Left lung (tissue), 8 donors: Measurements from ENCODE around the gene PCDHA8. TPM values are rescaled to one million over a fixed set of nuclear protein-coding genes. Genes with fewer than 3 reads are reported as not detected.

Experiments
- polyA plus RNA-seq, 6 donors: library from polyadenylated mRNA; unstranded; fragments of 120-200 nt; gene quantifications; one replicate each; pipeline ENCODE4 v1.2.1, GENCODE V29; 2013; ENCODE audit not compliant: insufficient read length in 6 of 6
- total RNA-seq, 2 donors: library from RNA; stranded (reverse); fragmentation: NEBNext Ultra II Directional; extraction: Animal tissue kit (Norgen Biotek cat#: 25700); gene quantifications; one replicate each; pipeline ENCODE4 v1.2.1, GENCODE V29; 2021
- donor health status: DM: no; HTN: yes; CAD: no.
- donor health status: DM: no; HTN: no; CAD: no.

The PCDHA8 gene
- total and polyA plus RNA-seq, 8 donors, result 0.05 to 0.21 (median 0.13) TPM; not detected in 1

Other genes starting within 250 kb of the PCDHA8 start
- gene CD14, start 208.0 kb upstream of the PCDHA8 start, total RNA-seq, result 100 to 1,000 TPM in 1 of 2 donors, 10 to 100 TPM in 1; 76.8 to 252 TPM
- 10 to 100 TPM; 11.1 to 21.1 (median 18.8) TPM for gene CD14, start 208.0 kb upstream of the PCDHA8 start, polyA plus RNA-seq
- 10 to 100 TPM in 1 of 2 donors, 1 to 10 TPM in 1; 7.6 to 12.8 TPM for gene TMCO6, start 201.7 kb upstream of the PCDHA8 start, total RNA-seq
- gene TMCO6, start 201.7 kb upstream of the PCDHA8 start, polyA plus RNA-seq, result 10 to 100 TPM; 18.7 to 23.1 (median 19.7) TPM
- 10 to 100 TPM; 50.2 to 62.8 TPM for gene NDUFA2, start 193.6 kb upstream of the PCDHA8 start, total RNA-seq
- gene NDUFA2, start 193.6 kb upstream of the PCDHA8 start, polyA plus RNA-seq, result 10 to 100 TPM; 56.3 to 68.2 (median 64.1) TPM
- 10 to 100 TPM; 53.9 to 58.5 TPM for gene IK, start 193.4 kb upstream of the PCDHA8 start, total RNA-seq
- 100 to 1,000 TPM; 131 to 178 (median 164) TPM for gene IK, start 193.4 kb upstream of the PCDHA8 start, polyA plus RNA-seq
- 10 to 100 TPM; 21.0 to 26.5 TPM for gene WDR55, start 176.3 kb upstream of the PCDHA8 start, total RNA-seq
- gene WDR55, start 176.3 kb upstream of the PCDHA8 start, polyA plus RNA-seq, result 10 to 100 TPM; 17.8 to 24.0 (median 20.7) TPM
- gene DND1, start 167.6 kb upstream of the PCDHA8 start, total RNA-seq, result under 1 TPM; 0.41 to 0.71 TPM
- 1 to 10 TPM in 2 of 6 donors, under 1 TPM in 2, not detected in 2; 0.36 to 1.3 (median 0.80) TPM for gene DND1, start 167.6 kb upstream of the PCDHA8 start, polyA plus RNA-seq
- gene HARS1, start 149.8 kb upstream of the PCDHA8 start, total RNA-seq, result 10 to 100 TPM; 36.2 to 50.4 TPM
- gene HARS1, start 149.8 kb upstream of the PCDHA8 start, polyA plus RNA-seq, result 10 to 100 TPM; 70.5 to 82.8 (median 74.3) TPM
- gene HARS2, start 149.7 kb upstream of the PCDHA8 start, total RNA-seq, result 10 to 100 TPM; 23.4 to 25.2 TPM
- gene HARS2, start 149.7 kb upstream of the PCDHA8 start, polyA plus RNA-seq, result 10 to 100 TPM; 46.4 to 57.4 (median 51.2) TPM
- 10 to 100 TPM; 40.6 to 43.8 TPM for gene ZMAT2, start 140.7 kb upstream of the PCDHA8 start, total RNA-seq
- 100 to 1,000 TPM in 5 of 6 donors, 10 to 100 TPM in 1; 97.8 to 133 (median 118) TPM for gene ZMAT2, start 140.7 kb upstream of the PCDHA8 start, polyA plus RNA-seq
- gene PCDHA1, start 55.0 kb upstream of the PCDHA8 start, total RNA-seq, result not detected
- under 1 TPM in 4 of 6 donors, not detected in 2; 0.06 to 0.14 (median 0.11) TPM for gene PCDHA1, start 55.0 kb upstream of the PCDHA8 start, polyA plus RNA-seq
- under 1 TPM; 0.18 to 0.52 TPM for gene PCDHA2, start 46.3 kb upstream of the PCDHA8 start, total RNA-seq
- gene PCDHA2, start 46.3 kb upstream of the PCDHA8 start, polyA plus RNA-seq, result under 1 TPM; 0.15 to 0.46 (median 0.35) TPM
- under 1 TPM; 0.50 to 0.73 TPM for gene PCDHA3, start 40.1 kb upstream of the PCDHA8 start, total RNA-seq
- gene PCDHA3, start 40.1 kb upstream of the PCDHA8 start, polyA plus RNA-seq, result under 1 TPM; 0.21 to 0.46 (median 0.40) TPM
- under 1 TPM; 0.65 to 0.79 TPM for gene PCDHA4, start 34.1 kb upstream of the PCDHA8 start, total RNA-seq
- gene PCDHA4, start 34.1 kb upstream of the PCDHA8 start, polyA plus RNA-seq, result under 1 TPM; 0.20 to 0.70 (median 0.46) TPM
- under 1 TPM; 0.37 to 0.64 TPM for gene PCDHA5, start 19.6 kb upstream of the PCDHA8 start, total RNA-seq
- gene PCDHA5, start 19.6 kb upstream of the PCDHA8 start, polyA plus RNA-seq, result under 1 TPM; 0.06 to 0.17 (median 0.08) TPM
- 1 to 10 TPM in 1 of 2 donors, under 1 TPM in 1; 0.76 to 1.8 TPM for gene PCDHA6, start 13.2 kb upstream of the PCDHA8 start, total RNA-seq
- under 1 TPM; 0.34 to 0.90 (median 0.46) TPM for gene PCDHA6, start 13.2 kb upstream of the PCDHA8 start, polyA plus RNA-seq
- gene PCDHA7, start 6.9 kb upstream of the PCDHA8 start, total RNA-seq, result under 1 TPM; 0.52 to 0.87 TPM
- under 1 TPM; 0.10 to 0.66 (median 0.49) TPM for gene PCDHA7, start 6.9 kb upstream of the PCDHA8 start, polyA plus RNA-seq
- under 1 TPM in 1 of 2 donors, not detected in 1; 0.20 TPM for gene PCDHA9, start 7.2 kb downstream of the PCDHA8 start, total RNA-seq
- under 1 TPM; 0.03 to 0.11 (median 0.06) TPM for gene PCDHA9, start 7.2 kb downstream of the PCDHA8 start, polyA plus RNA-seq
- 1 to 10 TPM in 1 of 2 donors, under 1 TPM in 1; 0.47 to 1.7 TPM for gene PCDHA10, start 14.7 kb downstream of the PCDHA8 start, total RNA-seq
- gene PCDHA10, start 14.7 kb downstream of the PCDHA8 start, polyA plus RNA-seq, result under 1 TPM; 0.14 to 0.65 (median 0.39) TPM
- 1 to 10 TPM; 1.4 to 1.5 TPM for gene PCDHA11, start 27.8 kb downstream of the PCDHA8 start, total RNA-seq
- gene PCDHA11, start 27.8 kb downstream of the PCDHA8 start, polyA plus RNA-seq, result under 1 TPM; 0.15 to 0.53 (median 0.27) TPM
- gene PCDHA12, start 34.1 kb downstream of the PCDHA8 start, total RNA-seq, result 1 to 10 TPM; 3.6 to 7.4 TPM
- under 1 TPM in 5 of 6 donors, not detected in 1; 0.03 to 0.09 (median 0.06) TPM for gene PCDHA12, start 34.1 kb downstream of the PCDHA8 start, polyA plus RNA-seq
- gene PCDHA13, start 40.9 kb downstream of the PCDHA8 start, total RNA-seq, result 1 to 10 TPM; 1.5 to 1.7 TPM
- gene PCDHA13, start 40.9 kb downstream of the PCDHA8 start, polyA plus RNA-seq, result under 1 TPM; 0.09 to 0.38 (median 0.26) TPM
- 1 to 10 TPM; 6.7 to 8.3 TPM for gene PCDHAC1, start 85.1 kb downstream of the PCDHA8 start, total RNA-seq
- gene PCDHAC1, start 85.1 kb downstream of the PCDHA8 start, polyA plus RNA-seq, result under 1 TPM; 0.26 to 0.53 (median 0.32) TPM
- gene PCDHAC2, start 125.3 kb downstream of the PCDHA8 start, total RNA-seq, result 10 to 100 TPM in 1 of 2 donors, 1 to 10 TPM in 1; 9.9 to 12.6 TPM
- gene PCDHAC2, start 125.3 kb downstream of the PCDHA8 start, polyA plus RNA-seq, result 1 to 10 TPM; 2.8 to 4.5 (median 3.1) TPM
- gene PCDHB1, start 210.2 kb downstream of the PCDHA8 start, total RNA-seq, result under 1 TPM; 0.06 to 0.10 TPM
- under 1 TPM; 0.06 to 0.14 (median 0.11) TPM for gene PCDHB1, start 210.2 kb downstream of the PCDHA8 start, polyA plus RNA-seq